ENCODE measurements around the gene BIN1.

Gene BIN1

DNA sequence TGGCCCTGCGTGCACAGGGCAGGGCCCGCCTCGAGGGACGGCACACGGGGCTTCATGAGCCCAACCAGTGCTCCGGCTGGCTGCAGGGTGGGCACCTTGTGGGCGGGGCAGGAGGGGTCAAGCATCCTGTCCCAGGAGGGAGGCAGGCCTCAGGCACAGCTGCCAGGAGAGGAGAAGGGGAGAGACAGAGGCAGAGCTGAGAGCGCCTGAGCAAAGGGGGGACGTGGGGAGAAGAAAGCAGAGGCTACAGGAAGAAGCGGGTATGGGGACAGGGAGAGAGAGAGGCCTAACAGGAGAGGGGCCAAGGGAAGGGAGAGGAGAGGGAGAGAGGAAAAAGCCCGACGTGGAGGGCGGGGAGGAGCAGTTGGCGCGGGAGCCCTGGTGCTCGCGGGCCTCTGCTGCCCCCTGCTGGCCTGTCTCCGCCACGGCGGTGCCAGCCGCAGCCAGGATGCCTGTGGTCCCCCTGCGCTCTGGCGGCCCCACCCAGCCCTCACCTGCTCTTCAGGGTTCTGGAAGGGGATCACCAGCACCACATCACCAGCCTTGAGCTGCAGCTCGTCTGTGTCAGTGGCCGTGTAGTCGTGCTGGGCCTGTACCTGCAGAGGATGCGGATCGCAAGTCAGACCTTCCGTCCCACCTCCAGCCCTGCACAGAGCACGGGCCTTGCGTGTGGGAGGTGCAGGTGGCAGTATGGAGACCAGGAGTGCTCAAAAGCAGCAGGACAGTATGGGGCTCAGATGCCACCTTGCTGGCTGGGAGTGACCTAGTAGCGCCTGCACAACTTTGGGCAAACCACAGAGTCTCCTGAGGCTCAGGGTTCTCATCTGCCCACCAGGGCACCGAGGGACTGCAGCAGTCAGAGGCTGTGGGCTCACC, 56.8 kb downstream of the BIN1 start:
- TF ChIP-seq, protein P1, sequence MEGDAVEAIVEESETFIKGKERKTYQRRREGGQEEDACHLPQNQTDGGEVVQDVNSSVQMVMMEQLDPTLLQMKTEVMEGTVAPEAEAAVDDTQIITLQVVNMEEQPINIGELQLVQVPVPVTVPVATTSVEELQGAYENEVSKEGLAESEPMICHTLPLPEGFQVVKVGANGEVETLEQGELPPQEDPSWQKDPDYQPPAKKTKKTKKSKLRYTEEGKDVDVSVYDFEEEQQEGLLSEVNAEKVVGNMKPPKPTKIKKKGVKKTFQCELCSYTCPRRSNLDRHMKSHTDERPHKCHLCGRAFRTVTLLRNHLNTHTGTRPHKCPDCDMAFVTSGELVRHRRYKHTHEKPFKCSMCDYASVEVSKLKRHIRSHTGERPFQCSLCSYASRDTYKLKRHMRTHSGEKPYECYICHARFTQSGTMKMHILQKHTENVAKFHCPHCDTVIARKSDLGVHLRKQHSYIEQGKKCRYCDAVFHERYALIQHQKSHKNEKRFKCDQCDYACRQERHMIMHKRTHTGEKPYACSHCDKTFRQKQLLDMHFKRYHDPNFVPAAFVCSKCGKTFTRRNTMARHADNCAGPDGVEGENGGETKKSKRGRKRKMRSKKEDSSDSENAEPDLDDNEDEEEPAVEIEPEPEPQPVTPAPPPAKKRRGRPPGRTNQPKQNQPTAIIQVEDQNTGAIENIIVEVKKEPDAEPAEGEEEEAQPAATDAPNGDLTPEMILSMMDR (IDR thresholded peaks at IDR 0.05): peak; percentile 93
- no peak overlapping the region for H3K4me3 ChIP-seq
- H3K27ac ChIP-seq: no peak overlapping the region
- DNase-seq (ENCODE audit: low spot score): peak; percentile 73

- Histone ChIP-seq H3K27ac (no peak overlapping the region), H3K4me3 (no peak overlapping the region)
- TF ChIP-seq, protein P1 (IDR thresholded peaks at IDR 0.05): no peak
- peak; percentile 65 for DNase-seq (ENCODE audit: low spot score)
Observed at GRCh38 chr2:127048969-127049897, 57.7 kb downstream of the BIN1 start.

GRCh38 chr2:127048618-127048935, 58.4 kb downstream of the BIN1 start:
- no peak overlapping the region for H3K4me3 ChIP-seq
- DNase-seq (ENCODE audit: low spot score): peak; percentile 62
- TF ChIP-seq, protein P1 (IDR thresholded peaks at IDR 0.05): no peak
- no peak overlapping the region for H3K27ac ChIP-seq

DNA sequence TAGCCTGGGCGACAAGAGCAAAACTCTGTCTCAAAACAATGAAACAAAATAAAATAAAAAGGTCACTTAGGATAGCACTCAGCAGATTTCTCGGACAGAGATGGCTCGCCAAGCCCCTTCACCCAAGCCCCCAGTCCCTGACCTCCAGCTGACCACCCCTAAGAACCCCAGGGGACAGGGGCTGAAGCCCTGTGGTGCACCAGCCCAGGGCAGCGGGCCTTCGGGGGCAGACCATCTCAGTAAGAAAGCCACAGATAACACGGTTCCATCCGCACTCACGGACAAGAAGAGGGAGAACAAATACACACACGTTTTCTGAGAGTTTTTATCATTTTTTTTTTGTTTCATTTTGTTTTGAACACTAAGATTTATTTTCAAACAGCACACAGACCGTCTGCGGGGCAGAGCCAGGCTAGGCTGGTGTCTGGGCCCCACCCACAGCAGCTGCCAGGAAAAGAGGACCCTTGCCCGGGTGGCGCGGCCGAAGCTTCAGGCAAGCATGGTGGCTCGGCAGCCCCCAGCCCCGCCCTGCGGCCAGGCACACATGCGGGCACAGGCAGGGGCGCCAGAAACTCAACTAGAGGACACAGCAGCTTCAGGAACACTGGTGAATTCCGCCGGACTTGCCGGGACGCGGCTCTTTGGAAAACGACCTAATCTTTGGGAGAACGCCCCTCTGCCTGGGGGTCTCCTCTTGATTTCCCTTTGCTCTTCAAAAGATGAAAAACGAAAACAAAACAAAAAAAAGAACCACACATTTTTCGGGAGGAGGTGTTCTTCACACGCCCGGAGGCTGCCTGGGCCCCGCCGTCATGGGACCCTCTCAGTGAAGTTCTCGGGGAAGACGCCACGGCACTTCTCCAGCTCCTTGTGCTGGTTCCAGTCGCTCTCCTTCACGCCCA, 59.0 kb downstream of the BIN1 start:
- peak; percentile 69 for DNase-seq (ENCODE audit: low spot score)
- TF ChIP-seq, protein P1 (IDR thresholded peaks at IDR 0.05): no peak
- H3K27ac ChIP-seq: no peak overlapping the region
- no peak overlapping the region for H3K4me3 ChIP-seq

DNA sequence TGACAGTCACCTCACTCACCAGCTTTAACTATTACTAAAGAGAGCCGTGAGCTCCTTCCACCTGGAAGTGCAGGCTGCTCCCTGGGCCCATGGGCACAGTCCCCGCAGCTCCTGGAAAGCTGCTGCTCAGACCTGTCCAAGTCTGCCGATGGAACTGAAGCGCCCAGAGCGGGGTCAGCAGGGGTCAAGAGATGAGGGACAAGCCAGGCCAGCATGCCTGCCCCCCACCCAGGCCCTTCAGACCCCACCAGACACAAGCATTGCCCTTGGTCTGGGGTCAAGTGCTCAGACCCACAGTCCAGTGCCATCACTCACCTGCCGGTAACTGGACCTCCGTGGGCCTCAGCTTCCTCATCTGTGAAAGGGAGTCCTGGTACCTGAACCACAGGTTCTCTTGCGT, 59.9 kb downstream of the BIN1 start:
- no peak overlapping the region for H3K27ac ChIP-seq
- TF ChIP-seq, protein P1 (IDR thresholded peaks at IDR 0.05): no peak
- peak; percentile 55 for DNase-seq (ENCODE audit: low spot score)
- no peak overlapping the region for H3K4me3 ChIP-seq

GRCh38 chr2:127046579-127046978, 60.4 kb downstream of the BIN1 start:
- H3K27ac ChIP-seq: no peak overlapping the region
- H3K4me3 ChIP-seq: no peak overlapping the region
- TF ChIP-seq, protein P1 (IDR thresholded peaks at IDR 0.05): no peak
- DNase-seq (ENCODE audit: low spot score): peak; percentile 50
